HepG2 (cell line): ENCODE data around the gene FAM3A. TPM values are rescaled to one million over a fixed set of nuclear protein-coding genes. Genes with fewer than 3 reads are reported as not detected.

Source experiments
- CCDC6 ChIP-seq: sonication (generic); formaldehyde crosslinking; IDR thresholded peaks from 2 replicates; pipeline ENCODE4 v1.8.1; 2022; ENCODE audit warnings: mild to moderate bottlenecking, missing genetic modification reagents, moderate library complexity
- CREB1 ChIP-seq, 2 experiments: fragments of 450-650 bp in 1 of 2; IDR thresholded peaks; 2 replicates each; pipeline ENCODE4 v1.6.1; 2016 to 2017; ENCODE audit warnings: control low read depth in 1 of 2, mild to moderate bottlenecking in 1 of 2, missing compliant biosample characterization in 1 of 2, missing genetic modification characterization in 1 of 2
- KMT2B ChIP-seq: IDR thresholded peaks from 2 replicates; pipeline ENCODE4 v1.6.1; 2016; ENCODE audit warnings: missing genetic modification reagents, missing compliant biosample characterization
- NR2F6 ChIP-seq, 2 experiments: IDR thresholded peaks; 2 replicates each; pipeline ENCODE4 v1.6.1; 2016; ENCODE audit warnings: antibody characterized with exemption in 1 of 2, mild to moderate bottlenecking in 1 of 2
- RNF2 ChIP-seq: fragments of 450-650 bp; conservative IDR thresholded peaks from 2 replicates; pipeline ENCODE4 v1.6.1; 2016; ENCODE audit warnings: low read depth
- RXRA ChIP-seq: sonication (generic); formaldehyde crosslinking; IDR thresholded peaks from 2 replicates; pipeline ENCODE4 v1.5.1; 2020; ENCODE audit warnings: missing genetic modification reagents
- ZFP90 ChIP-seq: sonication (generic); formaldehyde crosslinking; IDR thresholded peaks from 2 replicates; pipeline ENCODE4 v1.8.0; 2022; ENCODE audit warnings: missing genetic modification reagents, mild to moderate bottlenecking, inconsistent platforms, borderline replicate concordance
- ZKSCAN1 ChIP-seq: fragments of 150-350 bp; IDR thresholded peaks from 2 replicates; pipeline ENCODE4 v1.6.1; 2014; ENCODE audit warnings: low read length
- ZNF570 ChIP-seq: sonication (generic); formaldehyde crosslinking; IDR thresholded peaks from 2 replicates; pipeline ENCODE4 v1.4.0; 2020; ENCODE audit warnings: mild to moderate bottlenecking, missing genetic modification reagents, borderline replicate concordance
- polyA plus RNA-seq, 8 experiments: library from polyadenylated mRNA; depleted of rRNA in 3 of 8; stranded (reverse) in 7 of 8; unstranded in 1 of 8; fragments of >200 nt; fragmentation: Illumina TruSeq in 4 of 8; extraction: Trizol in 4 of 8; gene quantifications; 2 replicates each; pipeline versions ENCODE4 v1.2.1 to v1.2.3, GENCODE V29; 2011 to 2016; ENCODE audit warnings: low read depth in 4 of 8, missing spikeins in 1 of 8, mixed read lengths in 1 of 8; ENCODE audit not compliant: insufficient read depth in 1 of 8
- total RNA-seq, 5 experiments: library from RNA; depleted of rRNA; stranded (reverse); fragments of >200 nt; fragmentation: Illumina TruSeq; extraction: Trizol; gene quantifications; 2 replicates each; pipeline ENCODE4 v1.2.3, GENCODE V29; 2016; ENCODE audit warnings: low read depth in 1 of 5
- TF ChIP-seq, protein P1 (sequence below): sonication (generic); formaldehyde crosslinking; IDR thresholded peaks from 2 replicates; pipeline ENCODE4 v1.4.0; 2020; ENCODE audit warnings: missing genetic modification reagents

The FAM3A gene
- total and polyA plus RNA-seq, 2 of the 13 experiments (the other 11 are each of a cell fraction or from before 2014, with no cell fraction given) = 11.2 to 22.7 TPM

GRCh38 chrX:154468217-154468616, 47.8 kb downstream of the FAM3A start (continued):
- TF ChIP-seq RXRA (CRISPR knock-in tag) = no peak
- TF ChIP-seq CCDC6 = no peak
- no peak for TF ChIP-seq KMT2B (CRISPR knock-in tag)
- TF ChIP-seq CREB1 (IDR thresholded peaks at IDR 0.05) = no peak
- TF ChIP-seq CREB1 (CRISPR knock-in tag; IDR thresholded peaks at IDR 0.05) = no peak
- TF ChIP-seq ZKSCAN1 = no peak
- TF ChIP-seq RNF2 = no peak
- TF ChIP-seq NR2F6 (IDR thresholded peaks at IDR 0.05) = no peak
- no peak for TF ChIP-seq NR2F6 (CRISPR knock-in tag; IDR thresholded peaks at IDR 0.05)
- no peak for TF ChIP-seq ZFP90
- TF ChIP-seq, protein P1, sequence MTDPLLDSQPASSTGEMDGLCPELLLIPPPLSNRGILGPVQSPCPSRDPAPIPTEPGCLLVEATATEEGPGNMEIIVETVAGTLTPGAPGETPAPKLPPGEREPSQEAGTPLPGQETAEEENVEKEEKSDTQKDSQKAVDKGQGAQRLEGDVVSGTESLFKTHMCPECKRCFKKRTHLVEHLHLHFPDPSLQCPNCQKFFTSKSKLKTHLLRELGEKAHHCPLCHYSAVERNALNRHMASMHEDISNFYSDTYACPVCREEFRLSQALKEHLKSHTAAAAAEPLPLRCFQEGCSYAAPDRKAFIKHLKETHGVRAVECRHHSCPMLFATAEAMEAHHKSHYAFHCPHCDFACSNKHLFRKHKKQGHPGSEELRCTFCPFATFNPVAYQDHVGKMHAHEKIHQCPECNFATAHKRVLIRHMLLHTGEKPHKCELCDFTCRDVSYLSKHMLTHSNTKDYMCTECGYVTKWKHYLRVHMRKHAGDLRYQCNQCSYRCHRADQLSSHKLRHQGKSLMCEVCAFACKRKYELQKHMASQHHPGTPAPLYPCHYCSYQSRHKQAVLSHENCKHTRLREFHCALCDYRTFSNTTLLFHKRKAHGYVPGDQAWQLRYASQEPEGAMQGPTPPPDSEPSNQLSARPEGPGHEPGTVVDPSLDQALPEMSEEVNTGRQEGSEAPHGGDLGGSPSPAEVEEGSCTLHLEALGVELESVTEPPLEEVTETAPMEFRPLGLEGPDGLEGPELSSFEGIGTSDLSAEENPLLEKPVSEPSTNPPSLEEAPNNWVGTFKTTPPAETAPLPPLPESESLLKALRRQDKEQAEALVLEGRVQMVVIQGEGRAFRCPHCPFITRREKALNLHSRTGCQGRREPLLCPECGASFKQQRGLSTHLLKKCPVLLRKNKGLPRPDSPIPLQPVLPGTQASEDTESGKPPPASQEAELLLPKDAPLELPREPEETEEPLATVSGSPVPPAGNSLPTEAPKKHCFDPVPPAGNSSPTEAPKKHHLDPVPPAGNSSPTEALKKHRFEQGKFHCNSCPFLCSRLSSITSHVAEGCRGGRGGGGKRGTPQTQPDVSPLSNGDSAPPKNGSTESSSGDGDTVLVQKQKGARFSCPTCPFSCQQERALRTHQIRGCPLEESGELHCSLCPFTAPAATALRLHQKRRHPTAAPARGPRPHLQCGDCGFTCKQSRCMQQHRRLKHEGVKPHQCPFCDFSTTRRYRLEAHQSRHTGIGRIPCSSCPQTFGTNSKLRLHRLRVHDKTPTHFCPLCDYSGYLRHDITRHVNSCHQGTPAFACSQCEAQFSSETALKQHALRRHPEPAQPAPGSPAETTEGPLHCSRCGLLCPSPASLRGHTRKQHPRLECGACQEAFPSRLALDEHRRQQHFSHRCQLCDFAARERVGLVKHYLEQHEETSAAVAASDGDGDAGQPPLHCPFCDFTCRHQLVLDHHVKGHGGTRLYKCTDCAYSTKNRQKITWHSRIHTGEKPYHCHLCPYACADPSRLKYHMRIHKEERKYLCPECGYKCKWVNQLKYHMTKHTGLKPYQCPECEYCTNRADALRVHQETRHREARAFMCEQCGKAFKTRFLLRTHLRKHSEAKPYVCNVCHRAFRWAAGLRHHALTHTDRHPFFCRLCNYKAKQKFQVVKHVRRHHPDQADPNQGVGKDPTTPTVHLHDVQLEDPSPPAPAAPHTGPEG (CRISPR knock-in tag) = no peak
- TF ChIP-seq ZNF570 = no peak
